Right cardiac atrium (tissue), 5 donors: Measurements from ENCODE around the gene PDGFC. TPM values are rescaled to one million over a fixed set of nuclear protein-coding genes. Genes with fewer than 3 reads are reported as not detected.
A peak's percentile ranks its signal among the peaks of the same experiment; 100 is the strongest.
"Not testable (repeated sequence)": the region's sequence is repeated elsewhere in the genome, so short reads cannot be mapped to it uniquely, and the experiment has no call there.

Experiments
- ATAC-seq, 2 donors: fragments of 200-7000 bp; cut with Tn5 transposase; one replicate each; pipeline versions ENCODE4 v1.8.0 to v1.9.1; 2020; ENCODE audit warnings: moderate library complexity in 2 of 2, mild to moderate bottlenecking in 1 of 2
- DNase-seq, 3 donors: peaks; one replicate each; pipeline ENCODE4 v3.0.0-alpha.2; 2020
- H3K27ac ChIP-seq: one replicate; pipeline ENCODE4 v1.5.1; 2013; ENCODE audit warnings: mild to moderate bottlenecking, low read length, control low read depth, moderate library complexity
- H3K27me3 ChIP-seq: one replicate; pipeline ENCODE4 v1.6.1; 2013; ENCODE audit not compliant: control insufficient read depth, insufficient read depth
- H3K4me1 ChIP-seq: one replicate; pipeline ENCODE4 v1.6.1; 2013; ENCODE audit warnings: low read length; ENCODE audit not compliant: control insufficient read depth, insufficient read depth
- H3K4me3 ChIP-seq: one replicate; pipeline ENCODE4 v1.5.1; 2013; ENCODE audit warnings: low read length, control low read depth
- H3K9me3 ChIP-seq: one replicate; pipeline ENCODE4 v1.6.1; 2013; ENCODE audit warnings: low read length; ENCODE audit not compliant: control insufficient read depth
- WGBS: extraction: QIAGEN DNeasy Blood & Tissue Kit; methylation state at CpG from one replicate; pipeline ENCODE4 v1.1.7; 2013; 5-methylcytosine and 5-hydroxymethylcytosine counted together
- intact Hi-C, 4 donors: fragments of 100-400 bp; cut with DNase I; formaldehyde crosslinking; loops; one replicate each; pipeline versions ENCODE4 v1.11.0 to v1.14.0; 2022 to 2023
- polyA plus RNA-seq: library from polyadenylated mRNA; stranded (reverse); fragments of 200-250 nt; gene quantifications from one replicate; pipeline ENCODE4 v1.2.3, GENCODE V29; 2013
- total RNA-seq, 4 donors: library from RNA; stranded (reverse); fragmentation: NEBNext Ultra II Directional; extraction: Animal tissue kit (Norgen Biotek cat#: 25700); gene quantifications; one replicate each; pipeline ENCODE4 v1.2.1, GENCODE V29; 2021
- donor health status: healthy with polysubstance abuse.
- donor health status: DM: no; HTN: yes; CAD: no.
- donor health status: DM: no; HTN: no; CAD: no.
- donor health status: DM: no; HTN: yes; CAD: no; lungs with severe emphysema.
- donor health status: DM: yes; HTN: yes; CAD: no.

PDGFC gene
- total and polyA plus RNA-seq, 5 donors: 6.5 to 17.9 (median 15.2) TPM

DNA sequence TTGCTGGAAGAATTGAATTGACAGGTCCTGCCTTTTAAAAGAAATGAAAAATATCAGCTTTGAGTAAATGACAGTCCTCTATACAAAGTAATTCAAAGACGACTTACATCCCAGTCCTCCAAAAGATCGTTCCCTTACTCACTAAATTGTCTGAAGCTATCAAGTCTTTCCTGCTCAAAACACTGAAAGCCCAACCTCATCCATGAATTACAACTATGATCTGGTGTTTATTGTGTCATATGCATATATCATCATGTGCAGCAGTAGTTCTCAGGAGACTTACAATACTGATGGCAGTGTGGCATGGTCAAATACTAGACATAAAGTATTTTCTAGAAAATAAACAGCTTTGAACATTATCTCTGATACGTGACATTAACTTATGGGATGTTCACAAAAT lies 97.8 kb downstream of the PDGFC start:
- 88% methylated on average over 3 of the region's 3 CpGs for WGBS
- H3K4me3 ChIP-seq: no peak overlapping the region
- no peak for ATAC-seq
- no peak overlapping the region for H3K27ac ChIP-seq
- H3K9me3 ChIP-seq: no peaks in the 10 kb centered on the region
- DNase-seq: no peak
- no peaks in the 10 kb centered on the region for H3K27me3 ChIP-seq
- H3K4me1 ChIP-seq: no peaks in the 10 kb centered on the region
- intact Hi-C loops: no loop called here

GRCh38 chr4:156870861-156871260 lies 100.7 kb downstream of the PDGFC start:
- intact Hi-C loops: no loop called here
- 70% methylated on average over 3 of the region's 3 CpGs for WGBS
- ATAC-seq: no peak
- Histone ChIP-seq H3K4me3 (no peak overlapping the region), H3K27me3 (no peaks in the 10 kb centered on the region), H3K9me3 (no peaks in the 10 kb centered on the region), H3K4me1 (no peaks in the 10 kb centered on the region), H3K27ac (no peak overlapping the region)
- DNase-seq: no peak

- WGBS: 78% methylated on average over 1 of the region's 1 CpG
- ATAC-seq: no peak
Observed at GRCh38 chr4:156870131-156870530, 101.5 kb downstream of the PDGFC start.

GRCh38 chr4:156866088-156866487 lies 105.5 kb downstream of the PDGFC start:
- WGBS: 100% methylated on average over 2 of the region's 2 CpGs
- ATAC-seq, H3K9me3 ChIP-seq, H3K4me3 ChIP-seq, H3K27ac ChIP-seq, H3K4me1 ChIP-seq, H3K27me3 ChIP-seq, DNase-seq, intact Hi-C loops: not testable (repeated sequence)

More at GRCh38 chr4:156870131-156870530, 101.5 kb downstream of the PDGFC start:
- Histone ChIP-seq H3K27me3 (no peaks in the 10 kb centered on the region), H3K27ac (no peak overlapping the region), H3K4me3 (no peak overlapping the region), H3K9me3 (no peaks in the 10 kb centered on the region), H3K4me1 (no peaks in the 10 kb centered on the region)
- intact Hi-C loops: no loop called here
- no peak for DNase-seq

GRCh38 chr4:156865451-156865850 lies 106.1 kb downstream of the PDGFC start:
- Histone ChIP-seq H3K27ac (no peak overlapping the region), H3K27me3 (no peaks in the 10 kb centered on the region), H3K4me1 (no peaks in the 10 kb centered on the region), H3K9me3 (no peaks in the 10 kb centered on the region), H3K4me3 (no peak overlapping the region)
- WGBS: 68% methylated on average over 2 of the region's 2 CpGs
- DNase-seq: no peak
- intact Hi-C loops: no loop called here
- no peak for ATAC-seq

GRCh38 chr4:156858071-156858470 lies 113.5 kb downstream of the PDGFC start:
- 96% methylated on average over 3 of the region's 3 CpGs for WGBS
- Histone ChIP-seq H3K27ac (no peak overlapping the region), H3K4me3 (no peak overlapping the region), H3K9me3 (no peaks in the 10 kb centered on the region), H3K4me1 (no peaks in the 10 kb centered on the region), H3K27me3 (no peaks in the 10 kb centered on the region)
- ATAC-seq: no peak
- intact Hi-C loops: no loop called here
- no peak for DNase-seq

DNA sequence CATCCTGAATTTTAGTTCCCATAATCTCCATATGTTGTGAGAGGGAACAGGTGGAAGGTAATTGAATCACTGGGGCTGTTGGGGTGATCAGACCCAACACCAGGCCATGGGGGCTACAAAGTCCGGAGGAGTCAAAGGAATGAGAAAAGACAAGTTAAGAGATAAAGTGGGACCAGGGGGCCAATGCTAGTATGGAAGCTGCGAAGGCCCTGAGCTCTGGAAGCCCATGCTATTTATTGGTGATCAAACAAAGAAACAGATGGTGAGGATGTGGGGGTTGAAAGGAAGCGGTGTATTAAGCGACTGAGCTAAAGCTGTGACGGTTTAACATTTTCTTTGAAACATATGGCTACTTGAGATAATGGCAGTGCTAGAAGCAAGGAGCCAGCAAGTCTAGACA lies 132.8 kb downstream of the PDGFC start:
- intact Hi-C loops: no loop called here
- H3K4me3 ChIP-seq: no peak overlapping the region

DNA sequence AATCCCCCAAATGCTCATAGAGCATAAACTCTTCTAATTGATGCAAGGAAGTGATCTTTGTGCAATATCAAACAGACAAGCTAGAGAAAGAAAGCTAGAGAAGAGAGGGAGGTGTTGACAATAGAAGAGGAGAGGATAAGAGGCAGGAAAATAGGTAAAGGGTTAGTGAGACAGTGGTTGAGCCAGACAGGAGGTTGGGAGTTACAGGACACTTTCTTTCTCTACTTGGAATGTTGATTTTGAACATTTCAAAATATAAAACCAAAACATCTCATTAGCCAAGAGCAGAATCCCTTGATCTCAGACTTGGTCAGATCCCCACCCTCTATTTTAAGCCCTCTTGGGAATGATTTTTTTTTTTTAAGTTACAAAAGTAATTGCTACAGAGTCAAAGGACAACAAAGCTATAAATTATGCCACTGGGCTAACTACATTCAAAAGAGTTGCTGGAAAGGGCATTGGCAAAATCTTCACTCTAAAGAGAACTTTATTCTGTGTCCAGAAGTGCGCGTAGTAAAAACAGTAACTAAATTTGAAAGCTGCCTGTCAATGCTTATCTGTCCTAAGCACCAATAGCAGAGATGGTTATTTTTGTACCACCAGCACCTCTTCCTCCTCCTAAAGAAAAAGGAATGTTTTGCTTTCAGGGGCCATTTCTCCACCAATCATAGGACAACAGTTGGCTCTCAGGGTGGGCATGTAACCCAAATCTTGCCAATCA lies 133.8 kb downstream of the PDGFC start:
- Histone ChIP-seq H3K4me1 (no peaks in the 10 kb centered on the region), H3K4me3 (no peak overlapping the region), H3K27me3 (no peaks in the 10 kb centered on the region), H3K27ac (no peak overlapping the region), H3K9me3 (no peaks in the 10 kb centered on the region)
- DNase-seq: no peak
- no peak for ATAC-seq
- intact Hi-C loops: no loop called here
- WGBS: 91% methylated on average over 2 of the region's 2 CpGs

More for the DNA sequence above, 132.8 kb downstream of the PDGFC start:
- DNase-seq (no peak), ATAC-seq (no peak)
- H3K27ac ChIP-seq: no peak overlapping the region
- H3K4me1 ChIP-seq: no peaks in the 10 kb centered on the region
- WGBS: 90% methylated on average over 5 of the region's 5 CpGs
- H3K27me3 ChIP-seq: no peaks in the 10 kb centered on the region
- no peaks in the 10 kb centered on the region for H3K9me3 ChIP-seq

GRCh38 chr4:156832886-156833285 lies 138.7 kb downstream of the PDGFC start:
- intact Hi-C loops: no loop called here
- DNase-seq (no peak), ATAC-seq (no peak)
- WGBS: 95% methylated on average over 3 of the region's 3 CpGs
- Histone ChIP-seq H3K9me3 (no peaks in the 10 kb centered on the region), H3K27ac (no peak overlapping the region), H3K27me3 (no peaks in the 10 kb centered on the region), H3K4me3 (no peak overlapping the region), H3K4me1 (no peaks in the 10 kb centered on the region)

DNA sequence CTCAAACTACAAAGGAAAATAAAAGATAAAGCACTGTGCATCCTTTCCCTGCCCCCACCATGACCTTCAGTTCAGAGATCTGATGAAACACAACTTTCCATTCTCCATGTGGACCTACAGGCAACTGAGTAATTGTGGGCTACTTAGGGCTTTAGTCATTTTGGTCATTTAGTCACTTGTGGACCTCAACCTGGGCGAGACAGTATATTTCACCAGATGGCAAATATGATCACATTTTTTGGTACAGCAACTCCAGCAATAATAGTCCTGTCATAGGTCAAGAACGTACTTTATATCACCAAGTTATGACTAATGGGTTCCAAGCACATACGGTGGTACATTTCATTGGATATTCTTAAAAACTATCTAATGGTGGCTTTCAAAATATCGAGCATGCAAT lies 141.2 kb downstream of the PDGFC start:
- ATAC-seq (no peak), DNase-seq (no peak)
- 95% methylated on average over 4 of the region's 4 CpGs for WGBS
- Histone ChIP-seq H3K4me1 (no peaks in the 10 kb centered on the region), H3K27me3 (no peaks in the 10 kb centered on the region), H3K4me3 (no peak overlapping the region), H3K9me3 (no peaks in the 10 kb centered on the region), H3K27ac (no peak overlapping the region)
- intact Hi-C loops: no loop called here

GRCh38 chr4:156829201-156829873 lies 142.3 kb downstream of the PDGFC start:
- no peaks in the 10 kb centered on the region for H3K9me3 ChIP-seq
- H3K27ac ChIP-seq: no peak overlapping the region
- H3K4me1 ChIP-seq: no peaks in the 10 kb centered on the region
- DNase-seq: peak in 2 of 3 donors; percentile 14 to 56
- intact Hi-C loops: no loop called here
- ATAC-seq: peak in 1 of 2 donors; percentile 55
- 49% methylated on average over 4 of the region's 4 CpGs for WGBS
- no peak overlapping the region for H3K4me3 ChIP-seq
- no peaks in the 10 kb centered on the region for H3K27me3 ChIP-seq
